Measurements from ENCODE around the gene RUFY2. TPM values are rescaled to one million over a fixed set of nuclear protein-coding genes. Genes with fewer than 3 reads are reported as not detected.

Gene RUFY2
- total and polyA plus RNA-seq, 2 experiments from 2014 or later, result 10.3 to 17.3 TPM

GRCh38 chr10:68440898-68441297, 33.8 kb upstream of the RUFY2 start:
- TF ChIP-seq EZH2 (IDR thresholded peaks at IDR 0.05; ENCODE audit: low read depth, unreplicated experiment) (no peak), ZNF331 (CRISPR knock-in tag; IDR thresholded peaks at IDR 0.05; ENCODE audit: low read depth) (no peak), EZH2phosphoT487 (IDR thresholded peaks at IDR 0.05; ENCODE audit: unreplicated experiment) (no peak), JUNB (IDR thresholded peaks at IDR 0.05; ENCODE audit: unreplicated experiment) (no peak), STAT1 (IDR thresholded peaks at IDR 0.05; ENCODE audit: unreplicated experiment) (no peak), ZNF462 (CRISPR knock-in tag; IDR thresholded peaks at IDR 0.05) (no peak), ZNF114 (CRISPR knock-in tag; IDR thresholded peaks at IDR 0.05) (no peak), NANOG (IDR thresholded peaks at IDR 0.05; ENCODE audit: borderline replicate concordance) (no peak), CREB1 (CRISPR knock-in tag; IDR thresholded peaks at IDR 0.05; ENCODE audit: low read depth) (no peak), POLR2AphosphoS5 (IDR thresholded peaks at IDR 0.05; ENCODE audit: low read depth) (no peak)
- TF ChIP-seq, protein P1, sequence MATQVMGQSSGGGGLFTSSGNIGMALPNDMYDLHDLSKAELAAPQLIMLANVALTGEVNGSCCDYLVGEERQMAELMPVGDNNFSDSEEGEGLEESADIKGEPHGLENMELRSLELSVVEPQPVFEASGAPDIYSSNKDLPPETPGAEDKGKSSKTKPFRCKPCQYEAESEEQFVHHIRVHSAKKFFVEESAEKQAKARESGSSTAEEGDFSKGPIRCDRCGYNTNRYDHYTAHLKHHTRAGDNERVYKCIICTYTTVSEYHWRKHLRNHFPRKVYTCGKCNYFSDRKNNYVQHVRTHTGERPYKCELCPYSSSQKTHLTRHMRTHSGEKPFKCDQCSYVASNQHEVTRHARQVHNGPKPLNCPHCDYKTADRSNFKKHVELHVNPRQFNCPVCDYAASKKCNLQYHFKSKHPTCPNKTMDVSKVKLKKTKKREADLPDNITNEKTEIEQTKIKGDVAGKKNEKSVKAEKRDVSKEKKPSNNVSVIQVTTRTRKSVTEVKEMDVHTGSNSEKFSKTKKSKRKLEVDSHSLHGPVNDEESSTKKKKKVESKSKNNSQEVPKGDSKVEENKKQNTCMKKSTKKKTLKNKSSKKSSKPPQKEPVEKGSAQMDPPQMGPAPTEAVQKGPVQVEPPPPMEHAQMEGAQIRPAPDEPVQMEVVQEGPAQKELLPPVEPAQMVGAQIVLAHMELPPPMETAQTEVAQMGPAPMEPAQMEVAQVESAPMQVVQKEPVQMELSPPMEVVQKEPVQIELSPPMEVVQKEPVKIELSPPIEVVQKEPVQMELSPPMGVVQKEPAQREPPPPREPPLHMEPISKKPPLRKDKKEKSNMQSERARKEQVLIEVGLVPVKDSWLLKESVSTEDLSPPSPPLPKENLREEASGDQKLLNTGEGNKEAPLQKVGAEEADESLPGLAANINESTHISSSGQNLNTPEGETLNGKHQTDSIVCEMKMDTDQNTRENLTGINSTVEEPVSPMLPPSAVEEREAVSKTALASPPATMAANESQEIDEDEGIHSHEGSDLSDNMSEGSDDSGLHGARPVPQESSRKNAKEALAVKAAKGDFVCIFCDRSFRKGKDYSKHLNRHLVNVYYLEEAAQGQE (IDR thresholded peaks at IDR 0.05; ENCODE audit: unreplicated experiment), result no peak
- TF ChIP-seq, protein P2, sequence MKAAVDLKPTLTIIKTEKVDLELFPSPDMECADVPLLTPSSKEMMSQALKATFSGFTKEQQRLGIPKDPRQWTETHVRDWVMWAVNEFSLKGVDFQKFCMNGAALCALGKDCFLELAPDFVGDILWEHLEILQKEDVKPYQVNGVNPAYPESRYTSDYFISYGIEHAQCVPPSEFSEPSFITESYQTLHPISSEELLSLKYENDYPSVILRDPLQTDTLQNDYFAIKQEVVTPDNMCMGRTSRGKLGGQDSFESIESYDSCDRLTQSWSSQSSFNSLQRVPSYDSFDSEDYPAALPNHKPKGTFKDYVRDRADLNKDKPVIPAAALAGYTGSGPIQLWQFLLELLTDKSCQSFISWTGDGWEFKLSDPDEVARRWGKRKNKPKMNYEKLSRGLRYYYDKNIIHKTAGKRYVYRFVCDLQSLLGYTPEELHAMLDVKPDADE (IDR thresholded peaks at IDR 0.05), result no peak
- TF ChIP-seq, protein P3, sequence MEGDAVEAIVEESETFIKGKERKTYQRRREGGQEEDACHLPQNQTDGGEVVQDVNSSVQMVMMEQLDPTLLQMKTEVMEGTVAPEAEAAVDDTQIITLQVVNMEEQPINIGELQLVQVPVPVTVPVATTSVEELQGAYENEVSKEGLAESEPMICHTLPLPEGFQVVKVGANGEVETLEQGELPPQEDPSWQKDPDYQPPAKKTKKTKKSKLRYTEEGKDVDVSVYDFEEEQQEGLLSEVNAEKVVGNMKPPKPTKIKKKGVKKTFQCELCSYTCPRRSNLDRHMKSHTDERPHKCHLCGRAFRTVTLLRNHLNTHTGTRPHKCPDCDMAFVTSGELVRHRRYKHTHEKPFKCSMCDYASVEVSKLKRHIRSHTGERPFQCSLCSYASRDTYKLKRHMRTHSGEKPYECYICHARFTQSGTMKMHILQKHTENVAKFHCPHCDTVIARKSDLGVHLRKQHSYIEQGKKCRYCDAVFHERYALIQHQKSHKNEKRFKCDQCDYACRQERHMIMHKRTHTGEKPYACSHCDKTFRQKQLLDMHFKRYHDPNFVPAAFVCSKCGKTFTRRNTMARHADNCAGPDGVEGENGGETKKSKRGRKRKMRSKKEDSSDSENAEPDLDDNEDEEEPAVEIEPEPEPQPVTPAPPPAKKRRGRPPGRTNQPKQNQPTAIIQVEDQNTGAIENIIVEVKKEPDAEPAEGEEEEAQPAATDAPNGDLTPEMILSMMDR (conservative IDR thresholded peaks at IDR 0.05; ENCODE audit: low read depth in 2 of 2), result no peak
- no peaks in the 10 kb centered on the region for H3K9me3 Mint-ChIP-seq
- peaks cover 17% of the 10 kb centered on the region for H3F3A ChIP-seq (replicated peaks; ENCODE audit: low read depth)
- no peaks in the 10 kb centered on the region for H3K4me1 ChIP-seq (ENCODE audit: insufficient read depth)
- ATAC-seq (no peak), DNase-seq (ENCODE audit: low spot score) (no peak)
- no peak overlapping the region for H3K27ac ChIP-seq (ENCODE audit: low read depth)
- H2AFZ ChIP-seq, result no peak overlapping the region
- no peak overlapping the region for H3K27ac Mint-ChIP-seq
- H3K9me2 ChIP-seq (ENCODE audit: insufficient read depth), result no peaks in the 10 kb centered on the region
- peaks cover 55% of the 10 kb centered on the region for H3K36me3 Mint-ChIP-seq (ENCODE audit: low read depth)
- H3K4me3 ChIP-seq, result no peak overlapping the region
- no peaks in the 10 kb centered on the region for H3K79me2 ChIP-seq (replicated peaks; ENCODE audit: insufficient read depth)
- H3K36me3 ChIP-seq (ENCODE audit: insufficient read depth), result peaks cover 33% of the 10 kb centered on the region
- peaks cover 4% of the 10 kb centered on the region for H3K27me3 Mint-ChIP-seq (ENCODE audit: insufficient read depth, low read depth, poor library complexity)
- peaks cover 5% of the 10 kb centered on the region for H4K20me1 ChIP-seq (replicated peaks; ENCODE audit: insufficient read depth)
- H3K4me3 Mint-ChIP-seq, result no peak overlapping the region
- H3K4me1 Mint-ChIP-seq, result no peaks in the 10 kb centered on the region
- no peaks in the 10 kb centered on the region for H3K27me3 ChIP-seq (ENCODE audit: insufficient read depth)
- H3K4me2 ChIP-seq, result no peak overlapping the region

All from GM23338 (cell line).